NCI-H82 (cell line): ENCODE measurements around the gene LRFN4.

ENCODE experiments used
- DNase-seq: peaks from one replicate; lab custom pipeline; 2025; lab: John Stamatoyannopoulos, UW

LRFN4 gene

DNA sequence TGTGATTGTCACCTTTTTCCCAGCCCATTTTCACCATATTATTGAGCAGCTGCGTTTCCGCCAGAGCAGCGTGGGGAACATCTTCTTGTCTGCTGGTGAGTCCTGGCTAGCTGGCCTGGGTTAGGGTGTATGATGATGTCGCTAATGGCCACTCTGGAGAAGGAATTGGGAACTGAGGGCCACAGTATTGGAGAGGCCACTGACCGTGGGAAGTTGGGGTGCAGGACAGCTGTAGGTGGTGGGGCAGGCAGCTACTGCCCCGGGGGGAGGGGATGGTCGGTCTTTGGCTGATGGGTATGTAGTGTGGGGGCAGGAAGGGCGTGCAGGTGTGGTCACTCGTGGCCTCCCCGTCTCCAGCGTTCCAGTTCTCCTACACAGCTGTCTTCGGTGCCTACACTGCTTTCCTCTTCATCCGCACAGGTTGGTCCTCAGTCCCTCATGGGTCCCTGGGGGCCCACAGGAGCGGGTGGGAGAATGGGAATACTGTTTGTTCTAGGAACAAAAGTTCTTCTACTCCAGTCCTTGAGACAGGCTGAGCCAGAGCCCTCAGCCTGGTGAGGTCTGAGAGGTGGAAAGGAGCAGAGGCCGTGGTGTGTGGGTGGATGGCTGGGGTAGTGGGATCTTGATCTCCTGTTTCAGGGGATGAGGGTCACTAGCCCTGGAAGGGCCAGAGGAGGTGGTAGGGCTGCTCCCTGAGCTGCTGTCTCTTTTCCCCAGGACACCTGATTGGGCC is 11.6 kb upstream of the LRFN4 start:
- no peak for DNase-seq

DNA sequence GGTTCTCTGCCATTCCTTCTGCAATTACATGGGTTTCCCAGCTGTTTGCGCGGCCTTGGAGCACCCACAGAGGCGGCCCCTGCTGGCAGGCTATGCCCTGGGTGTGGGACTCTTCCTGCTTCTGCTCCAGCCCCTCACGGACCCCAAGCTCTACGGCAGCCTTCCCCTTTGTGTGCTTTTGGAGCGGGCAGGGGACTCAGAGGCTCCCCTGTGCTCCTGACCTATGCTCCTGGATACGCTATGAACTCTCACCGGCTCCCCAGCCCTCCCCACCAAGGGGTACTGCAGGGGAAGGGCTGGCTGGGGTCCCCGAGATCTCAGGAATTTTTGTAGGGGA is 11.0 kb upstream of the LRFN4 start:
- DNase-seq = no peak

DNA sequence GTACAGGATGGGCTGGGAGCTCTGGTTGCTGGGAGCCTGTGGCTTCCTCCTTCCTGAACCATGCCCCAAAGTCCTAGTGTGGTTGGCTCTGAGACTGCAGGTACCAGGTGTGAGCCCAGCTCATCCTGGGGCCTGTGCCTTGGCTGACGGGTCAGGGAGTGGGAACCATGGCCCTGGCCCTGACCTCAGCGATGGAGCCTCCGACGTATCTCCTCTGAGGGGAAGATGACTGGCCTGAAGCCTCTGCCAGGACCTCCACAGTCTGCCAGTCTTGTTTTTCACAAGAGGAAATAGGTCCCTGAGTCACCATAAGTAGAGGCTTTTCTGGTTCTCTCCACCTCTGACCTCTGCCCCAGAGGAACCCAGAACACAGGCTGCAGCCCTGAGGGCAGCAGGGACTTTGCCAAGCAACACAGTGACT is 10.2 kb upstream of the LRFN4 start:
- DNase-seq = no peak

DNA sequence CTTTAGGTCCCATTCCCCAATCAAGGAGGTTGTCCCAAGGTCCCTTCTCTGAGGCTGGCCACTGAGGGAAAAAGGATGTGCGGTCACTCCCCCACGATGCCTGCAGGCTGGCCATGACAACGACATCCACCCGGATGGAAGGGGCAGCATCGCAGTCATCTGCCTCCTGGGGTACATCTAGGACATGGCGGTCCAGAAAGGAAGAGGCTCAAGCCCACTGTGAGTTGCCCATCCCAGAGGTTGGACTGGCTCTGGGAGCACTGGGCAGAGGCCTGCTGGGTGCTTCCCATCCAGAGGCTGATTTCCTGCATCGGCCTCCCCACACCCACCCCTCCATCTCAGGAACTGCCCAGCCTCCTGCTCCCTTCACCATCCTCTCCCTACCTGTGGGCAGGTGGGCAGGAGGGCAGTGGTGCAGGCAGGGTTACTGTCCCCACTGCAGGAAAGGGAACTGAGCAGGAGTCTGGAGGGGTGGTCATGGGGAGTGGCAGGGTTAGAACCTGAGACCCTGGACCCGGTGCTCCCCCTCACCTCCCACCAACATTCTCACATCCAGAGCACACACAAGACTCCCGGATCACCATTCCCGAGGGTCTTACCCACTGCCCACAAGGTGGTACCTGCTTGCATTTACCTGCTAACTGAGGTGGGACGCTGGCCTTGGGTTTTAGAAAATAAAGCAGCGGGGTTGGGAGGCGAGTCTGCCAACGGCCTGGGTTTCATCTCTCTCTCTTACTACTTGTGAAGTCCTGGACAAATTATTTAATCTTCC is 9.2 kb upstream of the LRFN4 start:
- no peak for DNase-seq

DNA sequence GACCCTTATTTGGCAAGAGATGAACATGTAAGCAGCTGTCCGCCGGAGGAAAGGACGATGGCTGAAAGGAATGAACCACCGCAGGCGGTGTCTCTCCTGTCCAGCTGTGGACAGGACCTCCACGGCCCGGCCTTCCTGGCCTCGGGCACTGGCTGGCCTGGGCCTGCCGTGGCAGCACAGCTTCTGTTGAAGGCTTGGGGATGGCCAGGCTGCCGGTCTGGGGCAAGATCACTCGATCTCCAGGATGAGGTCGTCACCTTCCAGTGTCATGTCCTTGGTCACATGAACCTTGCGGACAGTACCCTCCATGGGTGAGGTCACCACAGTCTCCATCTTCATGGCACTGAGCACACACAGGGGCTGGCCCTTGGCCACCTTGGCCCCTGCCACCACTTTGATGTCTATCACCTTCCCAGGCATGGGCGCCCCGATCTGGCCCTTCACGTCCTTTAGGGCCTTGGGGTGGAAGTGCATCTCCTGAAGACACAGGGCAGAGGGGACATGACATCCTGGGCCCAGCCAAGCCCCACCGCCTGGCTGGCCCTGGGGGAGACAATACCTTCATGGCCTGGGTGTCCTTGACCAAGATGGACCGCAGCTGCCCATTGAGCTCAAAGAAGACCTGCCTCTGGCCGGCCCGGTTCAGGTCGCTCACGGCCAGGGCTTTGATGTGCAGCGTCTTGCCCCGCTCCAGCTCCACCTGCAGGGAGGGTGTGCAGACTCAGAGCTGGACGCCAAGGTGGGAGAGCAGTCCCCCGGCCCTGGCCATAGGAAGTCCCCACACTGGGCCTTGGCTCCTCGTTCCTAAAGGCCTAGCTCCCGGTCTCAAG is 8.0 kb upstream of the LRFN4 start:
- DNase-seq = no peak

DNA sequence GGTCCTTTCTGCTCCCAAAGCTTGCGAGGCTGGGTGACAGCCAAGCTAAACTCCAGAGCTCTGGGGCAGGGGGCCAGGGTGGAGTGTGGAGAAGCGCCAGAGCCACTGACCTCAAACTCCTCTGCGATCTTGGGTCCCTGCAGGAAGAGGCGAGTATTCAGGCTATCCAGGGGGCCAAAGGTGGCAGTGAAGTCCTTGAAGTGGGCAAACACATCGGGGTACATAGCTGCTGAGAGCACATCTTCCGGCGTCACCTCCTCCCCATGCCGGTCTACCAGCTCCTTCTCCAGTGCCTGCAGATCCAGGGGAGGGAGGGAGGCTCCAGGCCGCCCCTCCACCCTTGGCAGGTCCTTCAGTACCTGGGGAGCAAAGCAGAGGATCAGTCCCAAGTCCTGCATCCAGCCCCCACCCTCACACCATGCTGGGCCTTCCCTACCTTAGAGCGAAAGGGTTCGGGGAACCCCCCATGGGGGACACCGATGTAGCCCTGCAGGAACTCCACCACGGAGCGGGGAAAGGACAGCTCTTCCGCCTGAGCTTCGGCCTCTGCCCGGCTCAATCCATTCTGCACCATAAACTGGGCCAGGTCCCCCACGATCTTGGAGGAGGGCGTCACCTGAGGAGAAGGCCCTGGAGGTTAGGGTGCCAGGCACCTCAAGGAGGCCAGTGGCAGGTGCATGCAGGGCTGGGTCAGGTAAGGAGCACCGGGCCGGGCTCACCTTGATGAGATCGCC is 7.2 kb upstream of the LRFN4 start:
- no peak for DNase-seq

DNA sequence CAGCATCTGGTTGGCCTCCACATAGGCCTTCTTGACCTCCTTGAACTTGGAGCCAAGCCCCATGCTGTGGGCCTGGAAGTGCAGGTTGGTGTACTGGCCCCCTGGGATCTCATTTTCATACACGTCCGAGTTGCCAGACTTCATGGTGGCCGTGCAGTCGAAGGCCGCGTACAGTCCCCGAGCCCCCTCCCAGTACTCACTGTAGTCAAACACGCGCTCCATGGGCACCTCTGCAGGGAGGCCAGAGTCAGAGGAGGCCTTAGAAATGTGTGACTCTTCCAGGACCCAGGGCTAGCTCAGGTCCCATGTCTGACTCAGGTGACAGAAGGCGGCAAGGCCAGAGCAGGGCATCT is 6.7 kb upstream of the LRFN4 start:
- DNase-seq = no peak

DNA sequence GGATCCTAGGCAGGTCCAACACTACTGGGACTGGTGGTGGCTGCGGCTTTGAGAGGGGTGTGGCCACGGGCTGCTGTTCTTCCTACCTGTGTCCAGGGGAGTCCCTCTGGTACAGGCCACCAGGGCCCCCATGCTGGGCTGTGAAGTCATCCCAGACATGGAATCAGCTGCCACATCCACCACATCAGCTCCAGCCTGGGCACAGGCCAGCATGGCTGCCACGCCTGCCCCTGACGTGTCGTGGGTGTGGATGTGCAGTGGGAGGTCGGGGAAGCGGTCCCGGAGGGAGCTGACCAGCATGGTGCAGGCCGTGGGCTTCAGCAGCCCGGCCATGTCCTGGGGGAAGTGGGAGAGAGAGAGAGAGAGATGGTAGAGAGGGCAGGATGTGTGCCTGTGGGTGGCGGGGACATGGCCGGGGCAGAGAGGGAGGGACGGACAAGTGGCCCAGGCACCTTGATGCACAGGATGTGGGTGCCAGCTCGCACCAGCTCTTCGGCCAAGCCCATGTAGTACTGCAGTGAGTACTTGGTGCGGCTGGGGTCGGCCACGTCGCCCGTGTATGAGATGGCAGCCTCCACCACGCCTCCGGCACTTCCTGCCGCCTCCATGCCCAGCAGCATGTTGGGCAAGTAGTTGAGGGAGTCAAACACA is 6.2 kb upstream of the LRFN4 start:
- DNase-seq = no peak

DNA sequence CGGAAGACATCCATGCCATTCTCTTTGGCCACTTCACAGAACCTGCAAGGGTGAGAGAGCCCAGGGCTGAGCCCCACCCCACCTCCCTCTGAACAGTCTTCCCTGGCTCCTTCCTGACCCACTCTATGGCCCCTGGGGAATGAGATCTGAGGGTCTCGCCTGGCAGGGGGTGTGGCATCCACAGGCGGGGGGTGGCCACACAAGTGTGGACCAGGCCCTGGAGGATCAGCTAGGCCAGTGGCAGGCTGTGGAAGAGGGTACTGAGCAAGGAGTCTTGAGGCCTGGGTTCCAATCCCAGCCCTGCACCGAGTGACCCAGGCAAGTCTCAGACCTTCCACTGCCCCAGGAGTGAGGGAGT is 5.6 kb upstream of the LRFN4 start:
- DNase-seq = no peak

DNA sequence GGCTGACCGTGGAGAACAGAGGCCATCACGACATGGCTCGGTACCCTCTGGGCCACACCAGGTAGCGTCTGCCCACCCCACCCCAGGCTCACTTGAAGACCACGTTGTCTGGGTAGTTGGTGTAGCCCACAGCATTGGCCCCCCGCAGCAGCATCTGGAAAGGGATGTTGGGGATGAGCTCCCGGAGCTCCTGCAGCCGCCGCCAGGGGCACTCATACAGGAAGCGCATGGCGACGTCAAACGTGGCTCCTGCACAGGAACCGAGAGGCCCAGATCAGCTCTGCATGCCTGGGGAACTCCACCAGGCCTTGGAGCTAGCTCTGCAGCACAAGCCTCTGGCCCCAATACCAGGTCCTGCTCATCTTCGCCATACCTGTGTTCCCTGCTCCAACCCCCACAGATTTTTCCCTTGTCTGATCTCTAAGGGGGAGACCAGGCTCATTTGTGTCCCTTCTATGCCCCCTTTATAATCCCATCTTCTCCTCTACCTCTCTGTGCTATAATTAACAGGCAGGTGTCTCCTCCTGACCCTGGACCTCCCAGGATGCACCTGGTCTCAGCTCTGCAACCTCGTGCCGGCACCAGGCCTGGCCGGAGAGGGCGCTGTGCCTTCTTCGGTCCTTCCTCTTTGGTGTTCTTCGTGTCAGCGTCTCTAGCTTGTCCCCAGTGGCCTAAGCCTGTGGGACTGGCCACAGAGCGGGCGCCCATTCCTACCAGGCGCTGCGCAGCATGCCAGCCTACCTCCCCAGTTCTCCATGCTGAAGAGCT is 5.0 kb upstream of the LRFN4 start:
- peak; percentile 18 for DNase-seq

DNA sequence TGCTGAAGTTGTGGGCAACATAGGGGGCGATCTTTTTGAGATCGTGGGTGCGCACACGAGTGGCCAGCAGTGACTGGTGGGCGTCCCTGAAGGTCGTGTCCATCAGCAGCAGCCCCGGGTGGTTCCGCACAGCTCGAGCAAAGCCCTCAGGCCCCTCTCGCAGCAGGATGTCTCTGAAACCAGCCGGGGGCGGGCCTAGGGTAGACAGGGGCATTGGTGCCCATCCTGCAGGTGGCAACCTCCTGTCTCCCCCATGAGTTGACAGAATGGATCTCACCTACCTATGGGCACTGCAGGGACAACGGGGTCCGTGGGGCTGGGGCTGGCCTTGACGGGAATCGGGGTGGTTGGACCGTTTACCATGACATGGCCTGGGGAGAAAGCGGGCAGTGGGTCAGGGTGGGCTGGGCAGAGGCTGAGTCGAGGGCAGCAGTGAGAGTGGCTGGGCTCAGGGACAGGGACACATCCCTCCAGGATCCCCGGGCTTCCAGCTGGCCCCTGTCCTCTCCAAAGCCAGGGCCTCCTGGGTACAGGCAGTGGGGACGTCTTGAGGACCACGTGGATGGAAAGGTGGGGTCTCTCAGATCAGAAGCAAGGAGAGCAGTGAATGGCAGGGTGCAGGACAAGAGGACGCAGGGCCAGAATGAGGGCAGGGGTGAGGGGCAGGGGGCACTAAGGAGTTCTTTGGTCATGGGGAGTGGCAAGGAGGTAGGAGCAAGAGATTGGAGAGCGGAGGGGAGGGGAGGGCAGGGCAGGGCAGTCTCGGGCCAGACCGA is 4.2 kb upstream of the LRFN4 start:
- no peak for DNase-seq

DNA sequence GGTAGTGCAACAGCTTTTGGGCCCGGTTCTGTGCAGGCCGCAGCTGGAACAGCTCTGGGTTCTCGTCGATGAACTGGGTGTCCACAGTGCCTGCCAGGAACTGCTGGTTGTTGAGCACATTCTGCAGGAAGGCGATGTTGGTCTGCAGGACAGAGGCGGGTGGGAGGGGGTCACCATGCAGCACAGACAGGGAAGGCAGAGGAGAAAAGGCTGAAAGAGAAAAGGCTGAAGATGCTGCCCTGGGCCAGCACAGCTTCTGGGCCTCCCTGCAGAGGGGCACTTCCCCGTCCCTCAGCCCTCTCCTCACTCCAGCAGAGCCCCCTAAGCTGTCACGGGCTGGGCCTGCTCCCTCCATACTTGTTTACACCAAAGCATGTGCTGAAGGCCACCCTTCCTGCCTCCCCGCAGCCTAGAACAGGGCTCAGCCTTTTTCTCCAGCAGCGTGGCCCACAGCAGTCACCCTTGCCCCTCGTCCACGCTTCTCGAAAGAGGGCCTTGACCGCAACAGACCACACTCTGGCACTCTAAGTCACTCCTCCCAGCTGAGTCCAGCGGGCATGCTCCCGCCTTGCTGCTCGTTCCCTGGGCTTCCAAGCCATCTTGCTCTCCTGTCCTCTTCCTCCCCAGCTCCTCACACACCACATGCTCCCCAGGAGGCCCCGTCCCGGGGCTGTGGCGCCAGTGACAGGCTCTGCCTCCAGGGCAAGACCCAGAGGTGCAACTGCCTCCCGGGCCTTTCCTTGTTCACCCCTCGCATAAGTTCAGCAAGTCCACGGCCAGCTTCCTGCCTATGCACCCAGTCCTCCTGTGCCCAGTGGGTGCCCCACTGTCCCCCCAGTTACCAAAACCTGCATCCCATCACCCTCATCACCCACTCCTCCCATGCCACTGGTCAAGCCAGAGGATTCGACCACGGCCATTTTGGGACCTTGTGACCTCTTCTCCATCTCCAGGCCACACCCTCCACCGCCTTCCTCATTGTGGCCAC is 3.3 kb upstream of the LRFN4 start:
- DNase-seq = no peak

DNA sequence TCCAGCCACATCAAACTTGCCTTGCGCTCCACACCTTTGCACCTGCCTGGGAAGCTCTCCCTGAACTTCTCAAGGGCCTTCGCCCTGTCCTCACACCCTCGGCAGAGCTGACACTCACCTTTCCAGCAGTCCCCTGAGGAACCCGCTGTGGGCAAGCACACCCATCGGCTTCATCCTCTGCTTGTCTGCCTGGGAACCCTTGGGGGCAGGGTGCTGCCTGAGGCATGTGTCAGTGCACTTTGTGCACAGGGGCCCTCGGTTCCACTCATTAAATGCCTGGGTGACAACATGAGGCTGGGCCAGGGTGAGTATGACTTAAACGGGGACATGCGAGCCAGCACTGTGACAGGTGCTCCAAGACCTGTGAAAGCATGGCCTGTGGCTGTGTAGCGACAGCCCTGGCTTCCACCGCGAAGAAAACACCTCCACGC is 2.6 kb upstream of the LRFN4 start:
- no peak for DNase-seq

DNA sequence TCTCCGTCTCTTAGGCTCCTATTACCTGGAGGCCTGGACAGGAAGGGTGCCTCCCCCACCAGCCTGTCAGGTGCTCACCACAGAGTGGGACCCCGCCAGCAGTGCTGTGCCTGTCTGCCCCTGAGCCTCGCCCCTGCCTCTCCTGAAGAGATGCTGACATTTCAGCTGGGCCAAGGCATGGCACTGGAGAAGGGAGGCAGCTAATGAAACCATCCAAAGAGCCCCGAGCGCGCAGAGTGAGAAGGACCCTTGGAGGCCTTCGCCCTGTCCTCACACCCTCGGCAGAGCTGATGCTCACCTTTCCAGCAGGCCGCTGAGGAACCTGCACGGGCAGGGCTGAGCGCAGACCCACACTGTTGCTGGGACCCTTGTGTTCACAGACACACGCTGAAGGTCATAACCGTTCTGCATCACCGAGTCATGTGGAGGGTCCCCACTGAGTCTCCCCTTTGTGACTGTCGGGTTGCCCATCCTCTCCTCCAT is 2.1 kb upstream of the LRFN4 start:
- DNase-seq = no peak

DNA sequence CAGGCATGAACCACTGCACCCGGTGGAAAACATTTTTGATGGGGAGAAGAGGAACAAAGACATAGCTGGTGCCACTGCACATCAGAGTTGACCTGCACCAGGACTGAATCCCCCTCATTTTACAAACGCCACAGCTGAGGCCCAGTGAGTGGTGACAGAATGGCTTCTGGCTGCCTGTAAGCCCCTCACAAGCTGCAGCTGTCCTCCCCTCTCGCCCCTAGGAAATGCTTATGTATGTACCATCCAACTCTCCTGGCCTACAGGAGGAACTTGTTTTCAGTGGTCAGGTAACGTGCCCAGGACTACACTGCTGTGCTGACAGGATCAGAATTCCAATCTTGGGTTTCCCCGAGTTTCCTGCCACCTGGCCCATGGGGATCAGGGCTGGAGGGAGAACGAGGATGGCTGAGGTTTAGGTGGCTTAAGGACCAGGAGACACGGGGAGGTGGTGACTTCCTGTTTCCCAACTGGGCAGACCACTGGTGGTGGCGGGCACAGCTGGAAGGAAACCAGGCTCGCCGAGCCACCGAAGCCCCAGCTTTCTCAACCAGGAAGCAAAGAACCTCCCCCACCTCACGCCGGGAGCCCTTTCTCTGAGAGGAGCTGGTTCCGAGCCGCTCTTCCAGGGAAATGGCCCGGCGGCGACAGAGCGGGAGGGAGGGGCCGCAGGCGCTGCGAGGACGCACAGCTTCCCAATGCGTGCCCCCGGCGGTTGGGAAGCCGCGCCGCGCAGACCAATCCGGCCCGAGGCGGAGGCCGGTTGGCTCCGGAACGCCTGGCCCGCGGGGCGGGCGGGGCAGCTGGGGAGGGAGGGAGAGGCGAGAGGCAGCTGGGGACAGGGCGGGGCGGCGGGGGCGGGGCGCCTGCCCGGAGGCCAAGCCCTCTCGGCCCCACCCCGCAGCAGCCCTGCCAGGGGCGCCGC is 1.0 kb upstream of the LRFN4 start:
- DNase-seq = peak; percentile 94

DNA sequence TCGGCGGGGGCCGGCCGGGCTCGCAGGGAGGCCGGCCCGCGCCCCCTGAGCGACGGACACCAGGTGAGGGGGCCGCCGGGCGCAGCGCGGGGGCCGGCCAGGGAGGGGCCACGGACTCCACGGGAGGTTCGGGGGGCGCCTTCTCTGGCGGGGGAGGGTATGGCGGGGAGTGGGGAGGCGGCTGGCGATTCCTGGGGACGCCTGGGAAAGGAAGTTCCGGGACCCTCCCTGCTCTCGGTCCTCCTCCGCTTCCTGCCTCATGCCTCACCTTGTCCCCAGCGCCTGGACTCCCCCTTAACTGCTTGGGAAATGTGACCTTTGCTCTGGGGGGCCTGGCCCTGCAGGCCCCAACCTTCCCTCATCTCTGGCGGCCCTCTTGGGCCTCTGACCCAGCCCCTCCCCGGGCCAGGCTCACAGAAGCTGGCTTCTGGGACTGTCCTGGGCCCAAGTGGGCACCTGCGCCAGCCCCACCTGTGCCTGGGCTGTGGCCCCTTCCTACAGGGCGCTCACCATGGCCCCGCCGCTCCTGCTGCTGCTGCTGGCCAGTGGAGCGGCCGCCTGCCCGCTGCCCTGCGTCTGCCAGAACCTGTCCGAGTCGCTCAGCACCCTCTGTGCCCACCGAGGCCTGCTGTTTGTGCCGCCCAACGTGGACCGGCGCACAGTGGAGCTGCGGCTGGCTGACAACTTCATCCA is 516 bp downstream of the LRFN4 start:
- peak; percentile 27 for DNase-seq

DNA sequence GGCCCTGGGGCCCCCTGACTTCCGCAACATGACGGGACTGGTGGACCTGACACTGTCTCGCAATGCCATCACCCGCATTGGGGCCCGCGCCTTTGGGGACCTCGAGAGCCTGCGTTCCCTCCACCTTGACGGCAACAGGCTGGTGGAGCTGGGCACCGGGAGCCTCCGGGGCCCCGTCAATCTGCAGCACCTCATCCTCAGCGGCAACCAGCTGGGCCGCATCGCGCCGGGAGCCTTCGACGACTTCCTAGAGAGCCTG is 992 bp downstream of the LRFN4 start:
- no peak for DNase-seq
